Esophagus (tissue), 2 donors: ENCODE measurements around the gene SERPINA7. TPM values are rescaled to one million over a fixed set of nuclear protein-coding genes. Genes with fewer than 3 reads are reported as not detected.

Source experiments
- H3K27ac ChIP-seq, 2 donors: one replicate each; pipeline ENCODE4 v1.5.1; 2013; ENCODE audit warnings: low read depth in 2 of 2, mild to moderate bottlenecking in 2 of 2, inconsistent platforms in 1 of 2, low read length in 1 of 2, moderate library complexity in 1 of 2
- H3K27me3 ChIP-seq, 2 donors: one replicate each; pipeline ENCODE4 v1.6.1; 2013; ENCODE audit warnings: low read length in 2 of 2, control low read depth in 1 of 2, mild to moderate bottlenecking in 1 of 2; ENCODE audit not compliant: insufficient read depth in 2 of 2, control insufficient read depth in 1 of 2
- H3K36me3 ChIP-seq, 2 donors: one replicate each; pipeline ENCODE4 v1.6.1; 2013; ENCODE audit warnings: low read length in 1 of 2; ENCODE audit not compliant: control insufficient read depth in 2 of 2, insufficient read depth in 2 of 2
- H3K4me1 ChIP-seq, 2 donors: one replicate each; pipeline ENCODE4 v1.6.1; 2013; ENCODE audit warnings: low read length in 1 of 2; ENCODE audit not compliant: control insufficient read depth in 2 of 2, insufficient read depth in 2 of 2
- H3K4me3 ChIP-seq, 2 donors: one replicate each; pipeline ENCODE4 v1.5.1; 2013; ENCODE audit warnings: low read length in 2 of 2, mild to moderate bottlenecking in 2 of 2, low read depth in 1 of 2, moderate library complexity in 1 of 2
- H3K9me3 ChIP-seq, 2 donors: one replicate each; pipeline ENCODE4 v1.6.1; 2013; ENCODE audit warnings: mild to moderate bottlenecking in 2 of 2, low read depth in 1 of 2, low read length in 1 of 2, moderate library complexity in 1 of 2; ENCODE audit not compliant: control insufficient read depth in 2 of 2, insufficient read depth in 1 of 2
- WGBS, 2 donors: extraction: QIAGEN DNeasy Blood & Tissue Kit; methylation state at CpG; one replicate each; pipeline ENCODE4 v1.1.7; 2013; 5-methylcytosine and 5-hydroxymethylcytosine counted together
- polyA plus RNA-seq, 2 donors: library from polyadenylated mRNA; stranded (reverse); fragments of 200-250 nt; gene quantifications; one replicate each; pipeline ENCODE4 v1.2.3, GENCODE V29; 2013
- donor health status: healthy with polysubstance abuse.
- donor health status: Bipolar disorder and iron deficiency.

SERPINA7 gene
- polyA plus RNA-seq: not detected

DNA sequence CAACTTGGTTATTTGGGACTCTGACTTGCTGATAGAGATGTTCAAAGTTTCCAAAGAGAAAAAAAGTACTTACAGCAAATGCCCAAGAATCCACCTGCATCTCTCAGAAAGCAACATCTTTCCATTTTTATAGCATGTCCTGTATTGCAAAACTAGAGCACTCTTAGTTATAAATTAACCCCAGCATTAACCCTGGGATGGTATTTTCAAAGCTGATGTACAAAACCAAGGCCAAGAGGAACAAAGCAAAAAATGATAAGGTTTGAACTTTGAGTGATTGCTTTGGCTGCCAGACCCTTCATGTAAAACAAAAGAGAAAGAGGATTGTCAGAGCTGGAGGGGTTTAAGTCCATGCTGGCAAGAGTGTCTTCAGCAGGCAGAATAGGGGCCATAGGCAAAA, at the start of gene SERPINA7:
SERPINA7 (minus strand) TSS at position 103 of the 400 bp plus-strand sequence. CDS start 1,669 bp downstream, outside the sequence.
- Histone ChIP-seq H3K4me1 (no peaks in the 10 kb centered on the region), H3K9me3 (no peaks in the 10 kb centered on the region), H3K27me3 (peaks cover 0 to 2% of the 10 kb centered on the region in 2 donors), H3K27ac (no peak within 1 kb of the TSS), H3K36me3 (no peaks in the 10 kb centered on the region), H3K4me3 (no peak within 1 kb of the TSS)

GRCh38 chrX:106069048-106069447, 30.5 kb upstream of the SERPINA7 start:
- no peaks in the 10 kb centered on the region for H3K36me3 ChIP-seq
- H3K27me3 ChIP-seq: no peaks in the 10 kb centered on the region
- no peaks in the 10 kb centered on the region for H3K9me3 ChIP-seq
- no peaks in the 10 kb centered on the region for H3K4me1 ChIP-seq
- H3K27ac ChIP-seq: no peak overlapping the region
- 77 to 88% methylated on average over 3 of the region's 3 CpGs for WGBS, 2 donors
- H3K4me3 ChIP-seq: no peak overlapping the region

DNA sequence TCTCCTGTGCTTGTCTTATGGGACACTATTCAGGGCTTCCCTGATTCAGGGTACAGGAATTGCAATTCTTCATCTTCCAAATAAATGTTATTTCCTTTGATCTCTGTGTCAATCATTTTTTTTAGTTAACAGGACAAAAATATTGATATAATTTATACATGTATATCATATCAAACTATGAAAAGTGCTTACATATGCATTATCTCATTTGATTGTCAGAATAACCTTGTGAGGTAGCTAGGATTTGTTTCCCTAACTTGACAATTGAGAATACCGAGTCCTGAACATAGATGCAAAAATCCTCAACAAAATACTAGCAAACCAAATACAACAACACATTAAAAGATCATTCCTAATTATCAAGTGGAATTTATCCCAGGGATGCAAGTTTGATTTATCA, 11.5 kb upstream of the SERPINA7 start:
- H3K27me3 ChIP-seq: no peaks in the 10 kb centered on the region
- 80 to 92% methylated on average over 1 of the region's 1 CpG for WGBS, 2 donors
- H3K4me1 ChIP-seq: no peaks in the 10 kb centered on the region
- H3K9me3 ChIP-seq: no peaks in the 10 kb centered on the region
- H3K4me3 ChIP-seq: no peak overlapping the region
- no peaks in the 10 kb centered on the region for H3K36me3 ChIP-seq
- H3K27ac ChIP-seq: no peak overlapping the region

DNA sequence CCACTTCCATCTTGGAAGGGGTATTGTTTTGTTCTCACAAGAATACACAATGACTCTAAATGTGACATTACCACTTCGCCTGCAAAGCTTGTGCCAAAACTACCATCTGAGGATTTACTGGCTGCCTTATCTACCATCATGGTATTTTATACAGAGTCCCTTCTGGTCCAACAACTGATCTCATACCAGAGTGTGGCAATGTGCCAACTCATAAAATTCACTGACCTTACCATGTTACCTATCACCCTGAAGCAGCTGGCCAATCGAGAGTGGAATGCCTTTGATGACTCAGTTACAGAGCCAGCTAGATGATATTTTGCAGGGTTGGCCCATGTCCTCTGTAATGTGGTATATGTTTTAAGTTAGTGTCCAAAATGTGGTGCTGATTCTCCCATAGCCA, 3.8 kb upstream of the SERPINA7 start:
- Histone ChIP-seq H3K9me3 (no peaks in the 10 kb centered on the region), H3K36me3 (no peaks in the 10 kb centered on the region), H3K4me3 (no peak overlapping the region), H3K27ac (no peak overlapping the region), H3K4me1 (no peaks in the 10 kb centered on the region), H3K27me3 (no peaks in the 10 kb centered on the region)
- WGBS, 2 donors: 57 to 70% methylated on average over 2 of the region's 2 CpGs

- H3K36me3 ChIP-seq: no peaks in the 10 kb centered on the region
- no peaks in the 10 kb centered on the region for H3K27me3 ChIP-seq
- no peak overlapping the region for H3K27ac ChIP-seq
- H3K4me1 ChIP-seq: no peaks in the 10 kb centered on the region
- no peaks in the 10 kb centered on the region for H3K9me3 ChIP-seq
- H3K4me3 ChIP-seq: no peak overlapping the region
- 57 to 63% methylated on average over 4 of the region's 4 CpGs for WGBS, 2 donors
These were observed 2.3 kb upstream of the SERPINA7 start for GRCh38 chrX:106040861-106041260.

DNA sequence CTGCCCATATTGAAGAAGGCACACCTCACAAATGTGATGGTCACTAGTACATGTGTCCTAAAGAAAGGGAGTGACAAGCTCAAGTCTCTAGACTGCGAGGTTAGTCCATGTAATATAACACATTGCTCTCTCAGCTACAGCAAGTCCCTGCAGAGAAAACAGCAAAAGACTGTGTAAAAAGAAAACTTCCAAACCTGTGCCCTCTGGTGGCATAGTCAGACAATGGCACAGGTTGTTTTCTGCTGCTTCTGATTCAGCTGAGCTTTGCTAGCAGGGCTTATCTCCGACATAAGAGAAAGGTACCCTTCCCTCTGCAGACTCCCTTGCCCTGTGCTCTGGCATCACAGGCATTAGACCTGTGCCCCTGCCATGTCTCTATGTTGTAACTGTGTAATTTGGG, 1.4 kb upstream of the SERPINA7 start:
- Histone ChIP-seq H3K9me3 (no peaks in the 10 kb centered on the region), H3K36me3 (no peaks in the 10 kb centered on the region), H3K27me3 (peaks cover 0 to 1% of the 10 kb centered on the region in 2 donors), H3K4me3 (no peak overlapping the region), H3K27ac (no peak overlapping the region), H3K4me1 (no peaks in the 10 kb centered on the region)
- 20 to 36% methylated on average over 2 of the region's 2 CpGs for WGBS, 2 donors

DNA sequence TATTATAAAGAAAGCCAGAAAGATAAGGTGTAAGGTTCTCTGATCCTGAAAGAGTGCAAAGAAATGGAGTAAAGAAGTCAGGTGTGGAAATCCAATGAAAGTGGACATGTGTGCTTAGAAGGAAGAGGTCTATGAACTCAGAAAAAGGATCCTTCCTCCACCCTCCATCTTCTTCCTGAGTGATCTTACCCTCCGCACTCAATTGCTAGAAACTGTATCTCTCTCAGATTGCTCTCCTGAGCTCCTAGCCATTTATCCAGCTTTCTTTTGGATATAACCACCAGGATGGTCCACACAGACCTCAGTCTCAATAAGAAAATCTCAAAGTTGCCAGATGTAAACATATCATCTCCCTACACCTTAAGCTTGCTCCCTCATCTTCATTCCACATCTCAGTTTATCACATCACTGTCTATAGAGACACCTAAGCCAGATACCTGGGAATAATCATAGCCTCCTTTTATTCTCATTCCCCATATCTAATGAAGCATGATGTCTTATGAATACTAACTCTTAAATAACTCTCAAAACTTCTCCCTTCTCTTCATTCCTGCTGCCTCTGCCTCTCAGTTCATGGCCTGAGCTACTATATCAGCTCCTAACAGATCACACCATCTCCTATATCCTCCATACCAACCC, 573 bp downstream of the SERPINA7 start:
- no peak overlapping the region for H3K4me3 ChIP-seq
- 85 to 96% methylated on average over 1 of the region's 1 CpG for WGBS, 2 donors
- H3K36me3 ChIP-seq: no peaks in the 10 kb centered on the region
- no peaks in the 10 kb centered on the region for H3K4me1 ChIP-seq
- H3K27me3 ChIP-seq: peaks cover 0 to 2% of the 10 kb centered on the region in 2 donors
- H3K9me3 ChIP-seq: no peaks in the 10 kb centered on the region
- H3K27ac ChIP-seq: no peak overlapping the region

DNA sequence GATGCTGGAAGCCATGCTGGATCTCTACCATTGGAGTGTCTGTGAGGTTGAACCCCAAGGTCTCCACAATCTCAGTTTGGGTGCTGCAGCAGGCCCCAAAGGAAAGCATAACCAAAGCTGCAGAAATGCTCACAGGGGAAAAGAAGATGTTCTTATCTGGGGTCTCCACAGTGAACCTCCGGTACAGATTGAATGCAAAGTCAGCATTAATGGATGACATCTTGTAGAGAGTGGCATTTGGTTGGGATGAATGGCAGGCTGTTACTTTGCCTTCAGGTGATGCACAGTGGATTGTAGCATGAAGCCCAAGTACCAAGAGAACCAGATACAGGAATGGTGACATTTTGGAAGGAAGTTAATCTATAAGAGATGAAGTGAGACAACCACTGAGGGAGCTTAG, 1.8 kb downstream of the SERPINA7 start:
- 93 to 98% methylated on average over 1 of the region's 1 CpG for WGBS, 2 donors
- Histone ChIP-seq H3K36me3 (no peaks in the 10 kb centered on the region), H3K9me3 (no peaks in the 10 kb centered on the region), H3K4me1 (no peaks in the 10 kb centered on the region), H3K27me3 (peaks cover 0 to 2% of the 10 kb centered on the region in 2 donors), H3K27ac (no peak overlapping the region), H3K4me3 (no peak overlapping the region)

GRCh38 chrX:106035064-106035463, 3.5 kb downstream of the SERPINA7 start:
- Histone ChIP-seq H3K9me3 (no peaks in the 10 kb centered on the region), H3K4me3 (no peak overlapping the region), H3K27me3 (peaks cover 0 to 2% of the 10 kb centered on the region in 2 donors), H3K36me3 (no peaks in the 10 kb centered on the region), H3K4me1 (no peaks in the 10 kb centered on the region), H3K27ac (no peak overlapping the region)
- 49 to 69% methylated on average over 2 of the region's 2 CpGs for WGBS, 2 donors

- Histone ChIP-seq H3K4me1 (no peaks in the 10 kb centered on the region), H3K36me3 (no peaks in the 10 kb centered on the region)
- 77 to 89% methylated on average over 4 of the region's 4 CpGs for WGBS, 2 donors
These were observed 14.6 kb downstream of the SERPINA7 start for GRCh38 chrX:106023947-106024346.

More at GRCh38 chrX:106023947-106024346, 14.6 kb downstream of the SERPINA7 start:
- no peak overlapping the region for H3K27ac ChIP-seq
- H3K4me3 ChIP-seq: no peak overlapping the region
- H3K9me3 ChIP-seq: no peaks in the 10 kb centered on the region
- H3K27me3 ChIP-seq: peaks cover 0 to 4% of the 10 kb centered on the region in 2 donors
